HL-60/S4 treated with phorbol 12-myristate 13-acetate at 8.2 ng/mL for 4 days and 3 days (cell line): ENCODE results near the gene SCN2B.
"Not testable (repeated sequence)": the region's sequence is repeated elsewhere in the genome, so short reads cannot be mapped to it uniquely, and the experiment has no call there.

Experiments
- in situ Hi-C: fragments of 300-500 bp; cut with MboI; formaldehyde crosslinking; loops from 2 replicates; pipeline ENCODE4 v1.15.0; 2022; ENCODE audit warnings: low sequenced_read_pairs

The SCN2B gene

GRCh38 chr11:118207079-118207478, 30.6 kb upstream of the SCN2B start:
- in situ Hi-C loops = no loop called here

GRCh38 chr11:118206391-118207031, 30.1 kb upstream of the SCN2B start:
- in situ Hi-C loops = no loop called here

- in situ Hi-C loops = no loop called here
These were observed 29.4 kb upstream of the SCN2B start for GRCh38 chr11:118205606-118206378.

GRCh38 chr11:118202599-118203422, 26.4 kb upstream of the SCN2B start:
- in situ Hi-C loops = no loop called here

GRCh38 chr11:118201966-118202365, 25.5 kb upstream of the SCN2B start:
- in situ Hi-C loops = no loop called here

- in situ Hi-C loops = no loop called here
These were observed 24.7 kb upstream of the SCN2B start for GRCh38 chr11:118200901-118201680.

GRCh38 chr11:118200497-118200896, 24.1 kb upstream of the SCN2B start:
- in situ Hi-C loops = no loop called here

GRCh38 chr11:118199135-118199534, 22.7 kb upstream of the SCN2B start:
- in situ Hi-C loops = loop anchor here (5.0 to 10.0 kb wide), 2 partner anchors 78 to 156 kb away; partner anchors contain the start of gene UBE4A

GRCh38 chr11:118198370-118198769, 21.9 kb upstream of the SCN2B start:
- in situ Hi-C loops = loop anchor here (5.0 to 10.0 kb wide), 2 partner anchors 79 to 156 kb away; partner anchors contain the start of gene UBE4A

GRCh38 chr11:118194835-118195627, 18.6 kb upstream of the SCN2B start:
- in situ Hi-C loops = loop anchor here (5.0 to 10.0 kb wide), 2 partner anchors 82 to 160 kb away; partner anchors contain the start of gene UBE4A

GRCh38 chr11:118193910-118194566, 17.6 kb upstream of the SCN2B start:
- in situ Hi-C loops = loop anchor here (10.0 kb wide), 1 partner anchor 161 kb away; the partner anchor contains the start of gene UBE4A

GRCh38 chr11:118192817-118193216, 16.4 kb upstream of the SCN2B start:
- in situ Hi-C loops = loop anchor here (10.0 kb wide), 1 partner anchor 162 kb away; the partner anchor contains the start of gene UBE4A

GRCh38 chr11:118190942-118191506, 14.6 kb upstream of the SCN2B start:
- in situ Hi-C loops = loop anchor here (10.0 kb wide), 1 partner anchor 164 kb away; the partner anchor contains the start of gene UBE4A

- in situ Hi-C loops = no loop called here
These were observed 10.1 kb upstream of the SCN2B start for GRCh38 chr11:118186346-118187107.

GRCh38 chr11:118184784-118185579, 8.5 kb upstream of the SCN2B start:
- in situ Hi-C loops = no loop called here

- in situ Hi-C loops = not testable (repeated sequence)
These were observed 7.3 kb upstream of the SCN2B start for GRCh38 chr11:118183691-118184090.

GRCh38 chr11:118180300-118180703, 3.9 kb upstream of the SCN2B start:
- in situ Hi-C loops = no loop called here
